ENCODE results near the gene CACHD1. TPM values are rescaled to one million over a fixed set of nuclear protein-coding genes. Genes with fewer than 3 reads are reported as not detected.
A peak's percentile ranks its signal among the peaks of the same experiment; 100 is the strongest.

The CACHD1 gene
- total RNA-seq, 4 donors from 2014 or later = 7.7 to 20.1 (median 9.8) TPM

GRCh38 chr1:64691626-64692025 lies 221.7 kb downstream of the CACHD1 start:
- H3K27ac ChIP-seq = peak overlapping the region in 3 of 4 donors; percentile 18 to 31 (median 30)
- peaks cover 6 to 32% (median 8%) of the 10 kb centered on the region in 3 donors for H3K4me1 ChIP-seq
- peak overlapping the region; percentile 9 to 19 for H3K4me3 ChIP-seq
- H3K9me3 ChIP-seq = no peaks in the 10 kb centered on the region
- no peak for ATAC-seq
- no peaks in the 10 kb centered on the region for H3K36me3 ChIP-seq
- no peaks in the 10 kb centered on the region for H3K27me3 ChIP-seq
- WGBS, 2 donors (ENCODE audit: low coverage in 1 of 2) = 0 to 40% methylated on average over 5 to 7 of the region's 7 CpGs
- TF ChIP-seq POLR2AphosphoS5 (IDR thresholded peaks at IDR 0.05) (no peak), POLR2A (IDR thresholded peaks at IDR 0.05) (no peak), EP300 (IDR thresholded peaks at IDR 0.05) (no peak), CTCF (IDR thresholded peaks at IDR 0.05) (no peak)

- H3K4me3 ChIP-seq = no peak overlapping the region
- WGBS, 2 donors (ENCODE audit: low coverage in 1 of 2) = 0% methylated on average over 1 of the region's 1 CpG
Observed at GRCh38 chr1:64692911-64693310, 223.0 kb downstream of the CACHD1 start.

GRCh38 chr1:64693406-64693805 lies 223.5 kb downstream of the CACHD1 start:
- no peak for ATAC-seq
- Histone ChIP-seq H3K4me1 (peaks cover 0 to 20% (median 3%) of the 10 kb centered on the region in 3 donors), H3K4me3 (no peak overlapping the region), H3K27me3 (no peaks in the 10 kb centered on the region), H3K9me3 (no peaks in the 10 kb centered on the region), H3K27ac (no peak overlapping the region), H3K36me3 (no peaks in the 10 kb centered on the region)
- WGBS, 2 donors (ENCODE audit: low coverage in 1 of 2) = 93 to 96% methylated on average over 3 to 4 of the region's 5 CpGs
- TF ChIP-seq POLR2A (IDR thresholded peaks at IDR 0.05) (no peak), CTCF (IDR thresholded peaks at IDR 0.05) (no peak), POLR2AphosphoS5 (IDR thresholded peaks at IDR 0.05) (no peak), EP300 (IDR thresholded peaks at IDR 0.05) (no peak)

More at GRCh38 chr1:64692911-64693310, 223.0 kb downstream of the CACHD1 start:
- TF ChIP-seq POLR2A (IDR thresholded peaks at IDR 0.05) (no peak), EP300 (IDR thresholded peaks at IDR 0.05) (no peak), CTCF (IDR thresholded peaks at IDR 0.05) (no peak), POLR2AphosphoS5 (IDR thresholded peaks at IDR 0.05) (no peak)
- Histone ChIP-seq H3K27me3 (no peaks in the 10 kb centered on the region), H3K4me1 (peaks cover 0 to 20% (median 3%) of the 10 kb centered on the region in 3 donors), H3K27ac (peak overlapping the region in 1 of 4 donors; percentile 30), H3K9me3 (no peaks in the 10 kb centered on the region), H3K36me3 (no peaks in the 10 kb centered on the region)
- no peak for ATAC-seq

- Histone ChIP-seq H3K4me1 (peaks cover 0 to 13% (median 3%) of the 10 kb centered on the region in 3 donors), H3K4me3 (no peak overlapping the region), H3K36me3 (no peaks in the 10 kb centered on the region), H3K27me3 (no peaks in the 10 kb centered on the region), H3K27ac (no peak overlapping the region), H3K9me3 (no peaks in the 10 kb centered on the region)
- TF ChIP-seq EP300 (IDR thresholded peaks at IDR 0.05) (no peak), POLR2A (IDR thresholded peaks at IDR 0.05) (no peak), POLR2AphosphoS5 (IDR thresholded peaks at IDR 0.05) (no peak), CTCF (IDR thresholded peaks at IDR 0.05) (no peak)
- ATAC-seq = no peak
- WGBS, 2 donors (ENCODE audit: low coverage in 1 of 2) = 87 to 100% methylated on average over 3 of the region's 3 CpGs
Observed at GRCh38 chr1:64696879-64697278, 226.9 kb downstream of the CACHD1 start.

- Histone ChIP-seq H3K27ac (no peak overlapping the region), H3K4me1 (no peaks in the 10 kb centered on the region), H3K4me3 (no peak overlapping the region), H3K27me3 (no peaks in the 10 kb centered on the region), H3K36me3 (no peaks in the 10 kb centered on the region), H3K9me3 (no peaks in the 10 kb centered on the region)
- ATAC-seq = no peak
- WGBS, 2 donors (ENCODE audit: low coverage in 1 of 2) = 69 to 77% methylated on average over 8 of the region's 8 CpGs
- TF ChIP-seq CTCF (IDR thresholded peaks at IDR 0.05) = no peak
Observed at GRCh38 chr1:64699327-64699726, 229.4 kb downstream of the CACHD1 start.

All from gastroesophageal sphincter (tissue), 4 donors.